Neuronal stem cell (in vitro differentiated cells): ENCODE data around the gene STRC. TPM values are rescaled to one million over a fixed set of nuclear protein-coding genes. Genes with fewer than 3 reads are reported as not detected.
"Not testable (repeated sequence)": the region's sequence is repeated elsewhere in the genome, so short reads cannot be mapped to it uniquely, and the experiment has no call there.

Source experiments
- DNase-seq: peaks from one replicate; pipeline ENCODE4 v3.0.0-alpha.2; 2013; ENCODE audit warnings: low spot score
- H2AFZ ChIP-seq: one replicate; pipeline ENCODE4 v1.6.1; 2013; ENCODE audit warnings: mild to moderate bottlenecking, low read length, inconsistent platforms
- H2AK5ac ChIP-seq: 2 replicates; pipeline ENCODE4 v1.6.1; 2013; ENCODE audit warnings: low read depth, mild to moderate bottlenecking, inconsistent platforms, low read length, moderate library complexity, mixed read lengths
- H2BK120ac ChIP-seq: 2 replicates; pipeline ENCODE4 v1.6.1; 2013; ENCODE audit warnings: low read depth, mild to moderate bottlenecking, inconsistent platforms, low read length, moderate library complexity, mixed read lengths
- H2BK12ac ChIP-seq: one replicate; pipeline ENCODE4 v1.6.1; 2013; ENCODE audit warnings: low read length, inconsistent platforms
- H2BK15ac ChIP-seq: 2 replicates; pipeline ENCODE4 v1.6.1; 2013; ENCODE audit warnings: mild to moderate bottlenecking, low read length, inconsistent platforms, mixed read lengths
- H2BK5ac ChIP-seq: one replicate; pipeline ENCODE4 v1.6.1; 2013; ENCODE audit warnings: inconsistent platforms, mild to moderate bottlenecking, low read length, moderate library complexity
- H3K14ac ChIP-seq: one replicate; pipeline ENCODE4 v1.6.1; 2013; ENCODE audit warnings: low read length, inconsistent platforms
- H3K18ac ChIP-seq: 2 replicates; pipeline ENCODE4 v1.6.1; 2013; ENCODE audit warnings: low read length, inconsistent platforms
- H3K23ac ChIP-seq: 2 replicates; pipeline ENCODE4 v1.6.1; 2013; ENCODE audit warnings: low read depth, mild to moderate bottlenecking, mixed read lengths, low read length, inconsistent platforms; ENCODE audit not compliant: poor library complexity
- H3K27ac ChIP-seq: replicated peaks from 3 replicates; pipeline ENCODE4 v1.5.1; 2013; ENCODE audit warnings: low read length, inconsistent platforms
- H3K27me3 ChIP-seq, 3 experiments: 2 replicates each; pipeline ENCODE4 v1.6.1; 2013; ENCODE audit warnings: low read length in 3 of 3, mild to moderate bottlenecking in 2 of 3, inconsistent platforms in 1 of 3, low read depth in 1 of 3, mixed read lengths in 1 of 3, moderate library complexity in 1 of 3; ENCODE audit not compliant: control insufficient read depth in 3 of 3, insufficient read depth in 3 of 3
- H3K36me3 ChIP-seq, 2 donors: replicated peaks in 1 of 2; 2 replicates each; pipeline ENCODE4 v1.6.1; 2013; ENCODE audit warnings: low read length in 2 of 2; ENCODE audit not compliant: control insufficient read depth in 2 of 2, insufficient read depth in 2 of 2
- H3K4ac ChIP-seq: 2 replicates; pipeline ENCODE4 v1.6.1; 2013; ENCODE audit warnings: inconsistent platforms, mild to moderate bottlenecking, low read length, moderate library complexity
- H3K4me1 ChIP-seq, 2 donors: 1 replicate in 1 of 2; 2 replicates in 1 of 2; pipeline ENCODE4 v1.6.1; 2013; ENCODE audit warnings: low read length in 2 of 2, low read depth in 1 of 2; ENCODE audit not compliant: control insufficient read depth in 2 of 2, insufficient read depth in 1 of 2
- H3K4me2 ChIP-seq: one replicate; pipeline ENCODE4 v1.6.1; 2013; ENCODE audit warnings: mild to moderate bottlenecking, low read length, inconsistent platforms; ENCODE audit not compliant: insufficient read depth, poor library complexity, severe bottlenecking
- H3K4me3 ChIP-seq, 2 donors: 2 replicates each; pipeline ENCODE4 v1.5.1; 2013; ENCODE audit warnings: low read length in 2 of 2, mild to moderate bottlenecking in 2 of 2, inconsistent platforms in 1 of 2, moderate library complexity in 1 of 2
- H3K79me1 ChIP-seq: one replicate; pipeline ENCODE4 v1.6.1; 2013; ENCODE audit warnings: low read depth, mild to moderate bottlenecking, inconsistent platforms, low read length, moderate library complexity
- H3K9ac ChIP-seq: one replicate; pipeline ENCODE4 v1.6.1; 2013; ENCODE audit warnings: mild to moderate bottlenecking, low read depth, low read length, inconsistent platforms; ENCODE audit not compliant: poor library complexity
- H3K9me3 ChIP-seq, 2 donors: replicated peaks in 1 of 2; 2 replicates each; pipeline versions ENCODE3 to v1.6.1; 2013; ENCODE audit warnings: low read length in 2 of 2, mild to moderate bottlenecking in 2 of 2, inconsistent platforms in 1 of 2, low read depth in 1 of 2, mixed read lengths in 1 of 2, moderate library complexity in 1 of 2; ENCODE audit not compliant: control insufficient read depth in 2 of 2, insufficient read depth in 1 of 2
- H4K8ac ChIP-seq: one replicate; pipeline ENCODE4 v1.6.1; 2013; ENCODE audit warnings: low read depth, mild to moderate bottlenecking, inconsistent platforms, low read length, moderate library complexity
- H4K91ac ChIP-seq: one replicate; pipeline ENCODE4 v1.6.1; 2013; ENCODE audit warnings: low read length, low read depth, mild to moderate bottlenecking, inconsistent platforms; ENCODE audit not compliant: poor library complexity
- WGBS, 2 donors: extraction: QIAGEN DNeasy Blood & Tissue Kit; methylation state at CpG; one replicate each; pipeline ENCODE4 v1.1.7; 2013; ENCODE audit warnings: missing lambda C conversion rate in 2 of 2, mixed read lengths in 1 of 2; ENCODE audit not compliant: insufficient read length in 2 of 2, insufficient replicate concordance in 1 of 2; ENCODE audit errors: extremely low coverage in 2 of 2; 5-methylcytosine and 5-hydroxymethylcytosine counted together
- polyA plus RNA-seq, 2 experiments: library from polyadenylated mRNA; stranded (reverse); fragments of 200-250 nt; gene quantifications; one replicate each; pipeline ENCODE4 v1.2.3, GENCODE V29; 2013

STRC gene
- 0.86 TPM for polyA plus RNA-seq (2013, experiment 1 of 2)
- polyA plus RNA-seq (2013, experiment 2 of 2), result 0.69 TPM

GRCh38 chr15:43618700-43619099 is at the start of gene STRC:
Gene STRC, minus strand, starts transcription at chr15:43618800. Its CDS starts 78 bp downstream, at chr15:43618722.
- H3K36me3 ChIP-seq, H2AK5ac ChIP-seq, H2BK5ac ChIP-seq, H3K79me1 ChIP-seq, H3K23ac ChIP-seq, H4K91ac ChIP-seq, H3K4me3 ChIP-seq, H2BK15ac ChIP-seq, H4K8ac ChIP-seq, H2AFZ ChIP-seq, H3K14ac ChIP-seq, H3K4me1 ChIP-seq, H3K27ac ChIP-seq, H3K4ac ChIP-seq, H3K9me3 ChIP-seq, H2BK12ac ChIP-seq, H3K27me3 ChIP-seq, H3K4me2 ChIP-seq, H2BK120ac ChIP-seq, H3K18ac ChIP-seq, DNase-seq, H3K9ac ChIP-seq: not testable (repeated sequence)
- WGBS, 2 donors, result no CpG with 5 or more reads among the region's 2 CpGs

GRCh38 chr15:43666177-43666576 is 47.6 kb upstream of the STRC start:
- not testable (repeated sequence) for H3K18ac ChIP-seq, DNase-seq, H2BK12ac ChIP-seq, H3K4me2 ChIP-seq, H3K4me3 ChIP-seq, H3K36me3 ChIP-seq, H3K27ac ChIP-seq, H2AK5ac ChIP-seq, H4K91ac ChIP-seq, H4K8ac ChIP-seq, H2AFZ ChIP-seq, H3K9me3 ChIP-seq, H3K4me1 ChIP-seq, H3K14ac ChIP-seq, H2BK15ac ChIP-seq, H3K23ac ChIP-seq, H3K9ac ChIP-seq, H2BK120ac ChIP-seq, H2BK5ac ChIP-seq, H3K79me1 ChIP-seq, H3K4ac ChIP-seq, H3K27me3 ChIP-seq
- no CpG with 5 or more reads among the region's 1 CpG for WGBS, 2 donors

- not testable (repeated sequence) for H2BK15ac ChIP-seq, DNase-seq, H2AFZ ChIP-seq, H2BK12ac ChIP-seq, H3K36me3 ChIP-seq, H3K4me3 ChIP-seq, H3K14ac ChIP-seq, H3K9ac ChIP-seq, H3K4me2 ChIP-seq, H3K4ac ChIP-seq, H2BK5ac ChIP-seq, H3K23ac ChIP-seq, H2BK120ac ChIP-seq, H3K27ac ChIP-seq, H3K79me1 ChIP-seq, H4K8ac ChIP-seq, H3K18ac ChIP-seq, H2AK5ac ChIP-seq, H3K27me3 ChIP-seq, H4K91ac ChIP-seq, H3K9me3 ChIP-seq, H3K4me1 ChIP-seq
- no CpG with 5 or more reads among the region's 8 CpGs for WGBS, 2 donors
Measured at GRCh38 chr15:43663333-43663732, 44.7 kb upstream of the STRC start.

GRCh38 chr15:43662293-43662692 is 43.7 kb upstream of the STRC start:
- not testable (repeated sequence) for H3K4me3 ChIP-seq, H2BK120ac ChIP-seq, H3K4me2 ChIP-seq, H3K79me1 ChIP-seq, H2AK5ac ChIP-seq, H3K36me3 ChIP-seq, H2BK12ac ChIP-seq, H3K9me3 ChIP-seq, H3K23ac ChIP-seq, H3K4me1 ChIP-seq, DNase-seq, H4K91ac ChIP-seq, H2AFZ ChIP-seq, H3K4ac ChIP-seq, H3K27ac ChIP-seq, H3K18ac ChIP-seq, H4K8ac ChIP-seq, H2BK5ac ChIP-seq, H3K27me3 ChIP-seq, H3K9ac ChIP-seq, H2BK15ac ChIP-seq, H3K14ac ChIP-seq
- WGBS, 2 donors, result no CpG with 5 or more reads among the region's 2 CpGs
